ENCODE results near the gene CCDC78. TPM values are rescaled to one million over a fixed set of nuclear protein-coding genes. Genes with fewer than 3 reads are reported as not detected.

CCDC78 gene
- polyA plus RNA-seq, 1 donor (not counting 4 experiments of a cell fraction or from before 2014, with no cell fraction given), result 2.5 TPM

GRCh38 chr16:751152-752006 is 25.1 kb upstream of the CCDC78 start:
- H3K4me1 ChIP-seq (ENCODE audit: control insufficient read depth, extremely low read depth, insufficient read depth, low read length), result peaks cover 2% of the 10 kb centered on the region
- H3K36me3 ChIP-seq (ENCODE audit: control insufficient read depth in 2 of 2, extremely low read depth in 1 of 2, insufficient read depth in 2 of 2, low read length in 2 of 2), result no peaks in the 10 kb centered on the region
- no peak for FAIRE-seq
- no peak overlapping the region for H3K9ac ChIP-seq (ENCODE audit: control insufficient read depth, extremely low read depth, insufficient read depth, low read length)
- H3K9me1 ChIP-seq (ENCODE audit: control insufficient read depth, extremely low read depth, insufficient read depth, low read length), result no peaks in the 10 kb centered on the region
- no peaks in the 10 kb centered on the region for H3K9me3 ChIP-seq (ENCODE audit: control insufficient read depth, low read depth, low read length)
- peaks cover 9% of the 10 kb centered on the region for H3K27me3 ChIP-seq (ENCODE audit: control insufficient read depth, extremely low read depth, insufficient read depth, low read length)
- no peak overlapping the region for H3K27ac ChIP-seq (ENCODE audit: control insufficient read depth, insufficient read depth, low read length)
- DNase-seq (ENCODE audit: low read depth, low spot score), result no peak
- no peaks in the 10 kb centered on the region for H4K20me1 ChIP-seq (ENCODE audit: control insufficient read depth, extremely low read depth, insufficient read depth, low read length)
- dilution Hi-C loops (cut with MboI; ENCODE audit: extremely low pct_ligation_motif_present, low sequenced_read_pairs), result no loop called here
- TF ChIP-seq CTCF (optimal IDR thresholded peaks at IDR 0.05 in 1 of 3, IDR thresholded peaks at IDR 0.05 in 1 of 3, conservative IDR thresholded peaks at IDR 0.05 in 1 of 3; ENCODE audit: extremely low read depth in 1 of 3, insufficient read depth in 2 of 3, low read length in 3 of 3), result no peak
- no peak for TF ChIP-seq EZH2 (IDR thresholded peaks at IDR 0.05; ENCODE audit: low read length)
- H2AFZ ChIP-seq (ENCODE audit: control insufficient read depth, low read length), result peak overlapping the region; percentile 83
- H3K4me2 ChIP-seq (ENCODE audit: control insufficient read depth, extremely low read depth, insufficient read depth, low read depth, low read length), result peak overlapping the region; percentile 51
- no peaks in the 10 kb centered on the region for H3K79me2 ChIP-seq (ENCODE audit: control insufficient read depth, insufficient read depth, low read length)
- H3K4me3 ChIP-seq (ENCODE audit: control insufficient read depth in 2 of 3, extremely low read depth in 1 of 3, insufficient read depth in 2 of 3, low read depth in 1 of 3, low read length in 3 of 3), result no peak overlapping the region

- H3K4me1 ChIP-seq (ENCODE audit: control insufficient read depth, extremely low read depth, insufficient read depth, low read length), result peaks cover 2% of the 10 kb centered on the region
- dilution Hi-C loops (cut with MboI; ENCODE audit: extremely low pct_ligation_motif_present, low sequenced_read_pairs), result no loop called here
- H2AFZ ChIP-seq (ENCODE audit: control insufficient read depth, low read length), result no peak overlapping the region
- peaks cover 9% of the 10 kb centered on the region for H3K27me3 ChIP-seq (ENCODE audit: control insufficient read depth, extremely low read depth, insufficient read depth, low read length)
- H3K4me2 ChIP-seq (ENCODE audit: control insufficient read depth, extremely low read depth, insufficient read depth, low read depth, low read length), result no peak overlapping the region
- no peak overlapping the region for H3K27ac ChIP-seq (ENCODE audit: control insufficient read depth, insufficient read depth, low read length)
- H3K36me3 ChIP-seq (ENCODE audit: control insufficient read depth in 2 of 2, extremely low read depth in 1 of 2, insufficient read depth in 2 of 2, low read length in 2 of 2), result no peaks in the 10 kb centered on the region
- no peak overlapping the region for H3K4me3 ChIP-seq (ENCODE audit: control insufficient read depth in 2 of 3, extremely low read depth in 1 of 3, insufficient read depth in 2 of 3, low read depth in 1 of 3, low read length in 3 of 3)
- H3K9ac ChIP-seq (ENCODE audit: control insufficient read depth, extremely low read depth, insufficient read depth, low read length), result no peak overlapping the region
- no peaks in the 10 kb centered on the region for H3K9me1 ChIP-seq (ENCODE audit: control insufficient read depth, extremely low read depth, insufficient read depth, low read length)
- no peaks in the 10 kb centered on the region for H3K79me2 ChIP-seq (ENCODE audit: control insufficient read depth, insufficient read depth, low read length)
- H4K20me1 ChIP-seq (ENCODE audit: control insufficient read depth, extremely low read depth, insufficient read depth, low read length), result no peaks in the 10 kb centered on the region
- no peaks in the 10 kb centered on the region for H3K9me3 ChIP-seq (ENCODE audit: control insufficient read depth, low read depth, low read length)
- no peak for TF ChIP-seq CTCF (optimal IDR thresholded peaks at IDR 0.05 in 1 of 3, IDR thresholded peaks at IDR 0.05 in 1 of 3, conservative IDR thresholded peaks at IDR 0.05 in 1 of 3; ENCODE audit: extremely low read depth in 1 of 3, insufficient read depth in 2 of 3, low read length in 3 of 3)
- TF ChIP-seq EZH2 (IDR thresholded peaks at IDR 0.05; ENCODE audit: low read length), result no peak
- FAIRE-seq (no peak), DNase-seq (ENCODE audit: low read depth, low spot score) (no peak)
Measured at GRCh38 chr16:750485-750884, 24.2 kb upstream of the CCDC78 start.
